NB4 (cell line): ENCODE results near the gene CASP12.

Experiments used
- DNase-seq: peaks from one replicate; pipeline ENCODE4 v3.0.0; 2010; ENCODE audit warnings: low read depth
- H3K4me3 ChIP-seq: one replicate; pipeline ENCODE4 v1.5.1; 2011; ENCODE audit warnings: mild to moderate bottlenecking, low read depth, low read length, moderate library complexity
- CTCF ChIP-seq: IDR thresholded peaks from one replicate; pipeline ENCODE4 v1.5.1; 2012; ENCODE audit warnings: low read depth, low read length
- MAX ChIP-seq: IDR thresholded peaks from 2 replicates; pipeline ENCODE4 v1.6.1; 2011; ENCODE audit warnings: low read depth, low read length
- MYC ChIP-seq: IDR thresholded peaks from 2 replicates; pipeline ENCODE4 v1.6.1; 2011; ENCODE audit warnings: low read depth, low read length
- POLR2A ChIP-seq: IDR thresholded peaks from 2 replicates; pipeline ENCODE4 v1.6.1; 2011; ENCODE audit warnings: mild to moderate bottlenecking; ENCODE audit not compliant: insufficient read length; ENCODE audit errors: extremely low read depth

Gene CASP12

GRCh38 chr11:104898685-104899013, 389 bp upstream of the CASP12 start:
- TF ChIP-seq POLR2A (no peak), MAX (no peak), MYC (no peak), CTCF (no peak)
- H3K4me3 ChIP-seq = no peak overlapping the region
- DNase-seq = no peak

- H3K4me3 ChIP-seq = no peak overlapping the region
- TF ChIP-seq MAX (no peak), POLR2A (no peak), MYC (no peak), CTCF (no peak)
- no peak for DNase-seq
Observed at GRCh38 chr11:104895634-104896033, 2.6 kb downstream of the CASP12 start.

- no peak for DNase-seq
- no peak overlapping the region for H3K4me3 ChIP-seq
- TF ChIP-seq POLR2A (no peak), CTCF (no peak), MYC (no peak), MAX (no peak)
Observed at GRCh38 chr11:104893876-104894275, 4.4 kb downstream of the CASP12 start.

GRCh38 chr11:104892723-104893511, 5.3 kb downstream of the CASP12 start:
- no peak for DNase-seq
- TF ChIP-seq POLR2A (no peak), CTCF (no peak), MAX (no peak), MYC (no peak)
- no peak overlapping the region for H3K4me3 ChIP-seq

- H3K4me3 ChIP-seq = no peak overlapping the region
- no peak for TF ChIP-seq MYC
- TF ChIP-seq POLR2A = no peak
- TF ChIP-seq MAX = no peak
- no peak for TF ChIP-seq CTCF
- DNase-seq = no peak
Observed at GRCh38 chr11:104891135-104891534, 7.1 kb downstream of the CASP12 start.

- no peak overlapping the region for H3K4me3 ChIP-seq
- no peak for DNase-seq
- TF ChIP-seq MYC (no peak), CTCF (no peak), POLR2A (no peak), MAX (no peak)
Observed at GRCh38 chr11:104883342-104883741, 14.9 kb downstream of the CASP12 start.
